Activated CD8-positive, alpha-beta T cell treated with anti-CD3 and anti-CD28 coated beads for 36 hours (primary cell): ENCODE measurements around the gene ITGBL1. TPM values are rescaled to one million over a fixed set of nuclear protein-coding genes. Genes with fewer than 3 reads are reported as not detected.

Experiments
- ATAC-seq: fragments of 200-7000 bp; cut with Tn5 transposase; one replicate; pipeline ENCODE4 v1.10.0; 2021; ENCODE audit warnings: mild to moderate bottlenecking, moderate library complexity
- CTCF ChIA-PET: fragments of 350-600 bp; sonication (Branson Sonifier 250); formaldehyde crosslinking; loops from one replicate; lab custom pipeline; 2021; ENCODE audit warnings: antibody characterized with exemption; lab: Charles Lee
- POLR2A ChIA-PET: fragments of 350-600 bp; sonication (Branson Sonifier 250); formaldehyde crosslinking; loops from one replicate; lab custom pipeline; 2021; ENCODE audit warnings: antibody characterized with exemption; lab: Charles Lee
- DNase-seq: peaks from one replicate; pipeline ENCODE4 v3.0.0-alpha.2; 2020
- H3K27ac Mint-ChIP-seq: one replicate; pipeline ENCODE4 v1.8.0; 2021; ENCODE audit warnings: mild to moderate bottlenecking, mixed read lengths
- H3K27me3 Mint-ChIP-seq: one replicate; pipeline ENCODE4 v1.8.0; 2021; ENCODE audit warnings: mixed read lengths
- H3K36me3 Mint-ChIP-seq: one replicate; pipeline ENCODE4 v1.8.0; 2021; ENCODE audit warnings: low read depth, mixed read lengths
- H3K4me1 Mint-ChIP-seq: one replicate; pipeline ENCODE4 v1.8.0; 2021; ENCODE audit warnings: low read depth, mixed read lengths
- H3K4me3 Mint-ChIP-seq: one replicate; pipeline ENCODE4 v1.8.0; 2021; ENCODE audit warnings: mild to moderate bottlenecking, moderate library complexity, mixed read lengths
- H3K9me3 Mint-ChIP-seq: one replicate; pipeline ENCODE4 v1.8.0; 2021; ENCODE audit warnings: mixed read lengths
- CTCF ChIP-seq: fragments of 200-600 bp; IDR thresholded peaks from one replicate; pipeline ENCODE4 v1.8.0; 2022; ENCODE audit warnings: antibody characterized with exemption, mild to moderate bottlenecking
- intact Hi-C: fragments of 100-400 bp; cut with micrococcal nuclease; formaldehyde crosslinking; loops from one replicate; pipeline ENCODE4 v1.10.0; 2022
- total RNA-seq, 2 experiments: library from RNA; stranded (reverse); gene quantifications; one replicate each; pipeline ENCODE4 v1.2.3, GENCODE V29; 2021

Gene ITGBL1
- total RNA-seq, 2 experiments from 2014 or later: not detected

- H3K9me3 Mint-ChIP-seq: no peaks in the 10 kb centered on the region
- peaks cover 31% of the 10 kb centered on the region for H3K4me1 Mint-ChIP-seq
- POLR2A ChIA-PET: no interaction called here
- no peak for DNase-seq
- H3K4me3 Mint-ChIP-seq: no peak overlapping the region
- intact Hi-C loops: loop anchor here (10.0 kb wide), 1 partner anchor 774 kb away; no protein-coding TSS in a partner anchor
- H3K27ac Mint-ChIP-seq: no peak overlapping the region
- H3K36me3 Mint-ChIP-seq: no peaks in the 10 kb centered on the region
- no peak for ATAC-seq
- no peak for TF ChIP-seq CTCF
- peaks cover 1% of the 10 kb centered on the region for H3K27me3 Mint-ChIP-seq
- CTCF ChIA-PET: no interaction called here
Observed at GRCh38 chr13:101621099-101621498, 168.6 kb downstream of the ITGBL1 start.

- CTCF ChIA-PET: no interaction called here
- H3K36me3 Mint-ChIP-seq: no peaks in the 10 kb centered on the region
- DNase-seq: no peak
- TF ChIP-seq CTCF: no peak
- intact Hi-C loops: loop anchor here (10.0 kb wide), 1 partner anchor 771 kb away; no protein-coding TSS in a partner anchor
- POLR2A ChIA-PET: no interaction called here
- no peak for ATAC-seq
- peak overlapping the region; percentile 10 for H3K4me3 Mint-ChIP-seq
- peaks cover 46% of the 10 kb centered on the region for H3K4me1 Mint-ChIP-seq
- H3K27ac Mint-ChIP-seq: no peak overlapping the region
- H3K9me3 Mint-ChIP-seq: no peaks in the 10 kb centered on the region
- H3K27me3 Mint-ChIP-seq: no peaks in the 10 kb centered on the region
Observed at GRCh38 chr13:101623470-101624209, 171.2 kb downstream of the ITGBL1 start.

GRCh38 chr13:101624210-101624922, 171.9 kb downstream of the ITGBL1 start:
- H3K36me3 Mint-ChIP-seq: no peaks in the 10 kb centered on the region
- ChIA-PET CTCF (no interaction called here), POLR2A (no interaction called here)
- H3K4me3 Mint-ChIP-seq: peak overlapping the region; percentile 10
- DNase-seq (no peak), ATAC-seq (no peak)
- intact Hi-C loops: loop anchor here (10.0 kb wide), 1 partner anchor 770 kb away; no protein-coding TSS in a partner anchor
- H3K27ac Mint-ChIP-seq: no peak overlapping the region
- TF ChIP-seq CTCF: no peak
- peaks cover 43% of the 10 kb centered on the region for H3K4me1 Mint-ChIP-seq
- no peaks in the 10 kb centered on the region for H3K27me3 Mint-ChIP-seq
- no peaks in the 10 kb centered on the region for H3K9me3 Mint-ChIP-seq

GRCh38 chr13:101624981-101625380, 172.5 kb downstream of the ITGBL1 start:
- CTCF ChIA-PET: interaction anchor here (0.8 kb wide), 1 partner anchor 9 kb away, joined by 3 read pairs; no protein-coding TSS in a partner anchor
- no peak for TF ChIP-seq CTCF
- peak; percentile 25 for ATAC-seq
- Mint-ChIP-seq H3K36me3 (no peaks in the 10 kb centered on the region), H3K4me1 (peaks cover 43% of the 10 kb centered on the region), H3K27ac (no peak overlapping the region), H3K9me3 (no peaks in the 10 kb centered on the region), H3K4me3 (no peak overlapping the region), H3K27me3 (no peaks in the 10 kb centered on the region)
- peak; percentile 23 for DNase-seq
- intact Hi-C loops: loop anchor here (5.0 to 10.0 kb wide), 2 partner anchors 103 to 770 kb away; no protein-coding TSS in a partner anchor
- POLR2A ChIA-PET: no interaction called here
